Keratinocyte (primary cell): ENCODE data around the gene CIT. TPM values are rescaled to one million over a fixed set of nuclear protein-coding genes. Genes with fewer than 3 reads are reported as not detected.

Experiments used
- DNase-seq: peaks from one replicate; pipeline ENCODE4 v3.0.0-alpha.2; 2011; ENCODE audit warnings: low read depth, missing footprints, low spot score
- FAIRE-seq: peaks from 2 replicates; lab custom pipeline; 2011; peaks lifted over from hg19 to GRCh38; lab: Jason Lieb, UNC
- H2AFZ ChIP-seq: 2 replicates; pipeline ENCODE4 v1.6.0; 2012; ENCODE audit warnings: low read length, control low read depth, inconsistent platforms; ENCODE audit not compliant: control insufficient read depth
- H3K27ac ChIP-seq: 2 replicates; pipeline ENCODE4 v1.5.1; 2011; ENCODE audit warnings: low read length; ENCODE audit not compliant: control insufficient read depth, insufficient read depth
- H3K27me3 ChIP-seq: 3 replicates; pipeline ENCODE4 v1.6.0; 2011; ENCODE audit warnings: low read length; ENCODE audit not compliant: control insufficient read depth, insufficient read depth; ENCODE audit errors: extremely low read depth
- H3K36me3 ChIP-seq, 2 experiments: 2 replicates in 1 of 2; 3 replicates in 1 of 2; pipeline ENCODE4 v1.5.1; 2011; ENCODE audit warnings: low read length in 2 of 2, mild to moderate bottlenecking in 1 of 2; ENCODE audit not compliant: control insufficient read depth in 2 of 2, insufficient read depth in 2 of 2; ENCODE audit errors: extremely low read depth in 1 of 2
- H3K4me1 ChIP-seq: 3 replicates; pipeline ENCODE4 v1.5.1; 2011; ENCODE audit warnings: low read length; ENCODE audit not compliant: control insufficient read depth, insufficient read depth; ENCODE audit errors: extremely low read depth
- H3K4me2 ChIP-seq: 3 replicates; pipeline ENCODE4 v1.6.0; 2011; ENCODE audit warnings: low read depth, low read length; ENCODE audit not compliant: control insufficient read depth, insufficient read depth; ENCODE audit errors: extremely low read depth
- H3K4me3 ChIP-seq, 3 experiments: fragments of 200-600 bp in 1 of 3; sonication (generic) in 1 of 3; 2 replicates in 2 of 3; 3 replicates in 1 of 3; pipeline ENCODE4 v1.5.1; 2011 to 2016; ENCODE audit warnings: low read length in 3 of 3, mild to moderate bottlenecking in 3 of 3, control low read depth in 2 of 3, inconsistent platforms in 1 of 3, low read depth in 1 of 3, mixed read lengths in 1 of 3, mixed run types in 1 of 3, moderate library complexity in 1 of 3; ENCODE audit not compliant: control insufficient read depth in 2 of 3, insufficient read depth in 2 of 3; ENCODE audit errors: extremely low read depth in 1 of 3
- H3K79me2 ChIP-seq: 2 replicates; pipeline ENCODE4 v1.6.0; 2012; ENCODE audit warnings: low read length; ENCODE audit not compliant: control insufficient read depth, insufficient read depth
- H3K9ac ChIP-seq: 3 replicates; pipeline ENCODE4 v1.6.0; 2011; ENCODE audit warnings: low read length; ENCODE audit not compliant: control insufficient read depth, insufficient read depth; ENCODE audit errors: extremely low read depth
- H3K9me1 ChIP-seq: 3 replicates; pipeline ENCODE4 v1.6.0; 2011; ENCODE audit warnings: low read length; ENCODE audit not compliant: control insufficient read depth, insufficient read depth; ENCODE audit errors: extremely low read depth
- H3K9me3 ChIP-seq: 2 replicates; pipeline ENCODE4 v1.5.1; 2012; ENCODE audit warnings: low read depth, low read length; ENCODE audit not compliant: control insufficient read depth
- H4K20me1 ChIP-seq: 3 replicates; pipeline ENCODE4 v1.6.0; 2011; ENCODE audit warnings: low read length; ENCODE audit not compliant: control insufficient read depth, insufficient read depth; ENCODE audit errors: extremely low read depth
- CTCF ChIP-seq, 3 experiments: IDR thresholded peaks in 1 of 3; conservative IDR thresholded peaks in 1 of 3; optimal IDR thresholded peaks in 1 of 3; 2 replicates in 2 of 3; 3 replicates in 1 of 3; pipeline versions ENCODE3 to v1.5.1; 2011; ENCODE audit warnings: low read length in 3 of 3, mild to moderate bottlenecking in 3 of 3, moderate library complexity in 2 of 3, control low read depth in 1 of 3, inconsistent platforms in 1 of 3; ENCODE audit not compliant: insufficient read depth in 2 of 3; ENCODE audit errors: extremely low read depth in 1 of 3
- EZH2 ChIP-seq: IDR thresholded peaks from one replicate; pipeline ENCODE4 v1.6.1; 2012; ENCODE audit warnings: inconsistent platforms, mild to moderate bottlenecking, low read length, moderate library complexity
- dilution Hi-C: fragments of 300-500 bp; cut with MboI; formaldehyde crosslinking; loops from one replicate; pipeline ENCODE4 v1.7.0; 2020; ENCODE audit warnings: low sequenced_read_pairs; ENCODE audit not compliant: extremely low pct_ligation_motif_present
- polyA minus RNA-seq, 3 experiments: library from RNA; depleted of rRNA, polyadenylated mRNA; stranded (reverse); fragments of >200 nt; gene quantifications; 1 replicate in 1 of 3; 2 replicates in 1 of 3; 3 replicates in 1 of 3; pipeline ENCODE4 v1.2.3, GENCODE V29; 2011
- polyA plus RNA-seq, 5 experiments: library from polyadenylated mRNA; depleted of rRNA in 3 of 5; stranded (reverse) in 3 of 5; stranded (forward) in 1 of 5; unstranded in 1 of 5; fragments of >200 nt; gene quantifications; 1 replicate in 1 of 5; 2 replicates in 3 of 5; 3 replicates in 1 of 5; pipeline versions ENCODE4 v1.2.1 to v1.2.3, GENCODE V29; 2011 to 2012; ENCODE audit warnings: missing spikeins in 2 of 5, low read depth in 1 of 5, low replicate concordance in 1 of 5

Gene CIT
- polyA plus RNA-seq (1.4 to 6.6 TPM (median 6.2 TPM) in 3 replicates), polyA minus RNA-seq (5.4 to 16.8 TPM (median 11.7 TPM) in 3 replicates)
- 0.84 TPM for polyA plus RNA-seq (2011; ENCODE audit: low read depth)
- 1.5 and 1.8 TPM in 2 replicates for polyA plus RNA-seq (2011; cell fraction: cytosol; rRNA removed)
- 7.0 and 7.4 TPM in 2 replicates for polyA plus RNA-seq (2011; cell fraction: nucleus; rRNA removed)
- polyA plus RNA-seq (2012; ENCODE audit: low replicate concordance), result 0.18 and 4.7 TPM in 2 replicates
- polyA minus RNA-seq (2011; cell fraction: cytosol; rRNA and poly(A)+ RNA removed), result 4.4 TPM
- 4.9 and 8.5 TPM in 2 replicates for polyA minus RNA-seq (2011; cell fraction: nucleus; rRNA and poly(A)+ RNA removed)

GRCh38 chr12:119876761-119877638 lies at the start of gene CIT:
Gene CIT, minus strand, starts transcription at chr12:119877320. Its CDS starts 1,152 bp downstream, at chr12:119876168.
- Histone ChIP-seq H3K4me2 (peak within 1 kb of the TSS; percentile 98), H3K27me3 (no peaks in the 10 kb centered on the region), H4K20me1 (no peaks in the 10 kb centered on the region), H3K9ac (peak within 1 kb of the TSS; percentile 86), H3K27ac (peak within 1 kb of the TSS; percentile 75), H3K4me3 (peak within 1 kb of the TSS; percentile 84 to 95 (median 92)), H3K9me3 (no peaks in the 10 kb centered on the region), H3K36me3 (no peaks in the 10 kb centered on the region), H2AFZ (peak within 1 kb of the TSS; percentile 96), H3K4me1 (peaks cover 9% of the 10 kb centered on the region), H3K9me1 (no peaks in the 10 kb centered on the region), H3K79me2 (peaks cover 11% of the 10 kb centered on the region)
- FAIRE-seq, result peak; percentile 71
- TF ChIP-seq EZH2 (no peak), CTCF (optimal IDR thresholded peaks at IDR 0.05 in 1 of 3, IDR thresholded peaks at IDR 0.05 in 1 of 3, conservative IDR thresholded peaks at IDR 0.05 in 1 of 3; ENCODE audit: extremely low read depth in 1 of 3, insufficient read depth in 2 of 3, low read length in 3 of 3) (peak in 1 of 3 experiments; percentile 4)
- dilution Hi-C loops, result no loop called here
- peak; percentile 77 for DNase-seq

GRCh38 chr12:119925269-119925668 lies 48.1 kb upstream of the CIT start:
- TF ChIP-seq CTCF (optimal IDR thresholded peaks at IDR 0.05 in 1 of 3, IDR thresholded peaks at IDR 0.05 in 1 of 3, conservative IDR thresholded peaks at IDR 0.05 in 1 of 3; ENCODE audit: extremely low read depth in 1 of 3, insufficient read depth in 2 of 3, low read length in 3 of 3), result no peak
- TF ChIP-seq EZH2, result no peak
- DNase-seq (no peak), FAIRE-seq (no peak)
- H4K20me1 ChIP-seq, result no peaks in the 10 kb centered on the region
- no peak overlapping the region for H2AFZ ChIP-seq
- H3K9me1 ChIP-seq, result no peaks in the 10 kb centered on the region
- H3K9ac ChIP-seq, result no peak overlapping the region
- H3K4me1 ChIP-seq, result no peaks in the 10 kb centered on the region
- H3K4me3 ChIP-seq, result no peak overlapping the region
- H3K9me3 ChIP-seq, result no peaks in the 10 kb centered on the region
- H3K27ac ChIP-seq, result no peak overlapping the region
- no peak overlapping the region for H3K4me2 ChIP-seq
- H3K79me2 ChIP-seq, result no peaks in the 10 kb centered on the region
- no peaks in the 10 kb centered on the region for H3K36me3 ChIP-seq
- H3K27me3 ChIP-seq, result no peaks in the 10 kb centered on the region
- dilution Hi-C loops, result no loop called here
